A549 (cell line): ENCODE data around the gene ZBTB20. TPM values are rescaled to one million over a fixed set of nuclear protein-coding genes. Genes with fewer than 3 reads are reported as not detected.

Source experiments
- ATAC-seq, 2 experiments: fragments of 200-7000 bp in 1 of 2; fragments of >200 bp in 1 of 2; cut with Nextera tagmentation in 1 of 2; cut with Tn5 transposase in 1 of 2; 3 replicates each; pipeline versions ENCODE4 v1.8.0 to v1.9.1; 2018 to 2020; ENCODE audit warnings: mild to moderate bottlenecking in 1 of 2, moderate library complexity in 1 of 2
- CTCF ChIA-PET: fragments of 300-600 bp; sonication (Branson Sonifier 250); formaldehyde crosslinking; extraction: SDS; loops from one replicate; lab custom pipeline; 2021; ENCODE audit warnings: antibody characterized with exemption, inconsistent platforms; lab: Yijun Ruan, JAX
- POLR2A ChIA-PET: fragments of 350-600 bp; formaldehyde crosslinking; extraction: SDS; loops from one replicate; lab custom pipeline; 2021; ENCODE audit warnings: antibody characterized with exemption, inconsistent platforms; lab: Yijun Ruan, JAX
- DNase-seq, 2 experiments: peaks; one replicate each; pipeline versions ENCODE4 v3.0.0 to v3.0.0-alpha.2; 2011 to 2016; ENCODE audit warnings: low read depth in 1 of 2, low spot score in 1 of 2
- FAIRE-seq: peaks from 2 replicates; lab custom pipeline; 2011; peaks lifted over from hg19 to GRCh38; lab: Jason Lieb, UNC
- H3K27ac ChIP-seq, 2 experiments: fragments of >200 bp; sonication (Bioruptor Twin); formaldehyde crosslinking; 3 replicates each; pipeline ENCODE4 v1.5.1; 2016 to 2017
- H3K4me1 ChIP-seq: fragments of >200 bp; sonication (Bioruptor Twin); formaldehyde crosslinking; 3 replicates; pipeline ENCODE4 v1.6.1; 2016
- H3K4me2 ChIP-seq: fragments of >200 bp; sonication (Bioruptor Twin); formaldehyde crosslinking; 3 replicates; pipeline ENCODE4 v1.6.1; 2016
- H3K4me3 ChIP-seq: fragments of >200 bp; sonication (Bioruptor Twin); formaldehyde crosslinking; 3 replicates; pipeline ENCODE4 v1.5.1; 2016
- H3K9me3 ChIP-seq: fragments of >200 bp; sonication (Bioruptor Twin); formaldehyde crosslinking; 3 replicates; pipeline ENCODE4 v1.6.1; 2016
- ATOH8 ChIP-seq: fragments of 250-450 bp; sonication (Bioruptor Pico); IDR thresholded peaks from 2 replicates; pipeline ENCODE4 v1.5.0; 2020; ENCODE audit warnings: low read depth, mild to moderate bottlenecking, moderate library complexity
- BHLHE40 ChIP-seq: IDR thresholded peaks from 2 replicates; pipeline ENCODE4 v1.6.1; 2012; ENCODE audit warnings: low read depth, low read length, inconsistent platforms
- CEBPB ChIP-seq, 2 experiments: fragments of >200 bp in 1 of 2; sonication (Bioruptor Twin) in 1 of 2; formaldehyde crosslinking in 1 of 2; IDR thresholded peaks; 2 replicates each; pipeline ENCODE4 v1.6.1; 2012 to 2016
- CHD2 ChIP-seq: fragments of 150-350 bp; IDR thresholded peaks from 2 replicates; pipeline ENCODE4 v1.6.1; 2014; ENCODE audit warnings: low read length; ENCODE audit not compliant: partially characterized antibody
- EP300 ChIP-seq, 2 experiments: fragments of >200 bp; sonication (Bioruptor Twin); formaldehyde crosslinking; IDR thresholded peaks; 2 replicates in 1 of 2; 3 replicates in 1 of 2; pipeline ENCODE4 v1.6.1; 2016 to 2017
- FOSB ChIP-seq: fragments of 250-450 bp; sonication (Bioruptor Pico); IDR thresholded peaks from 2 replicates; pipeline ENCODE4 v1.5.0; 2020; ENCODE audit warnings: mild to moderate bottlenecking, moderate library complexity
- FOSL2 ChIP-seq, 2 experiments: fragments of 450-650 bp in 1 of 2; fragments of >200 bp in 1 of 2; sonication (Bioruptor Twin) in 1 of 2; formaldehyde crosslinking; IDR thresholded peaks; 2 replicates each; pipeline versions ENCODE4 v1.5.0 to v1.6.1; 2016 to 2020; ENCODE audit warnings: mild to moderate bottlenecking in 1 of 2, moderate library complexity in 1 of 2
- HDAC2 ChIP-seq: fragments of 200-600 bp; sonication (generic); IDR thresholded peaks from 2 replicates; pipeline ENCODE4 v1.6.1; 2016
- HES2 ChIP-seq: fragments of >200 bp; sonication (Bioruptor Twin); formaldehyde crosslinking; IDR thresholded peaks from 2 replicates; pipeline ENCODE4 v1.6.1; 2016
- HMGXB4 ChIP-seq: fragments of 250-450 bp; sonication (Bioruptor Pico); IDR thresholded peaks from 2 replicates; pipeline ENCODE4 v1.5.0; 2021; ENCODE audit warnings: mild to moderate bottlenecking, moderate library complexity, borderline replicate concordance
- HOXA7 ChIP-seq: fragments of 250-450 bp; sonication (Bioruptor Pico); IDR thresholded peaks from 2 replicates; pipeline ENCODE4 v1.5.0; 2020; ENCODE audit warnings: mild to moderate bottlenecking, moderate library complexity
- JUN ChIP-seq, 2 experiments: fragments of >200 bp; sonication (Bioruptor Twin); formaldehyde crosslinking; IDR thresholded peaks; 2 replicates in 1 of 2; 3 replicates in 1 of 2; pipeline ENCODE4 v1.6.1; 2016 to 2017
- KDM1A ChIP-seq: fragments of 200-600 bp; sonication (generic); IDR thresholded peaks from 2 replicates; pipeline ENCODE4 v1.6.1; 2016; ENCODE audit warnings: low read depth, mild to moderate bottlenecking
- MAX ChIP-seq: IDR thresholded peaks from 2 replicates; pipeline ENCODE4 v1.6.1; 2012
- MYC ChIP-seq: IDR thresholded peaks from 2 replicates; pipeline ENCODE4 v1.6.1; 2012; ENCODE audit warnings: mild to moderate bottlenecking, inconsistent platforms, low read length, improper control_type of control experiment, borderline replicate concordance
- NFE2L2 ChIP-seq: fragments of 150-350 bp; conservative IDR thresholded peaks from 2 replicates; pipeline ENCODE4 v1.6.1; 2014; ENCODE audit warnings: low read length
- PBX3 ChIP-seq: IDR thresholded peaks from 2 replicates; pipeline ENCODE4 v1.6.1; 2012
- PHF8 ChIP-seq: fragments of 200-600 bp; sonication (generic); IDR thresholded peaks from 2 replicates; pipeline ENCODE4 v1.6.1; 2016; ENCODE audit warnings: low read depth, mild to moderate bottlenecking, antibody characterized with exemption, moderate library complexity, borderline replicate concordance
- POLR2A ChIP-seq: IDR thresholded peaks from 2 replicates; pipeline ENCODE4 v1.6.1; 2012; ENCODE audit warnings: mild to moderate bottlenecking, low read length
- POLR2AphosphoS2 ChIP-seq: conservative IDR thresholded peaks from 2 replicates; pipeline ENCODE4 v1.6.1; 2012; ENCODE audit warnings: low read length, improper control_type of control experiment, inconsistent platforms
- RAD21 ChIP-seq, 2 experiments: fragments of >200 bp in 1 of 2; sonication (Bioruptor Twin) in 1 of 2; formaldehyde crosslinking in 1 of 2; IDR thresholded peaks in 1 of 2; conservative IDR thresholded peaks in 1 of 2; 2 replicates in 1 of 2; 3 replicates in 1 of 2; pipeline ENCODE4 v1.6.1; 2012 to 2018; ENCODE audit warnings: inconsistent platforms in 1 of 2
- RCOR1 ChIP-seq: fragments of 150-350 bp; IDR thresholded peaks from 2 replicates; pipeline ENCODE4 v1.6.1; 2014; ENCODE audit warnings: antibody characterized with exemption, low read length, low read depth
- RFX5 ChIP-seq: fragments of 450-650 bp; IDR thresholded peaks from 2 replicates; pipeline ENCODE4 v1.7.1; 2014; ENCODE audit warnings: antibody characterized with exemption, mild to moderate bottlenecking, moderate library complexity
- SMC3 ChIP-seq: fragments of >200 bp; sonication (Bioruptor Twin); formaldehyde crosslinking; IDR thresholded peaks from 3 replicates; pipeline ENCODE4 v1.6.1; 2018; ENCODE audit warnings: inconsistent platforms
- TFCP2L1 ChIP-seq: fragments of 250-450 bp; sonication (Bioruptor Pico); IDR thresholded peaks from 2 replicates; pipeline ENCODE4 v1.5.0; 2021; ENCODE audit warnings: mild to moderate bottlenecking
- TP53 ChIP-seq: fragments of 250-450 bp; sonication (Bioruptor Pico); IDR thresholded peaks from 2 replicates; pipeline ENCODE4 v1.5.0; 2021; ENCODE audit warnings: mild to moderate bottlenecking, moderate library complexity
- ZC3H11A ChIP-seq: fragments of 450-650 bp; IDR thresholded peaks from 2 replicates; pipeline ENCODE4 v1.6.1; 2014; ENCODE audit warnings: antibody characterized with exemption, mild to moderate bottlenecking
- WGBS: methylation state at CpG from one replicate; pipeline ENCODE4 v1.1.6; 2017; ENCODE audit errors: missing lambda C conversion rate; 5-methylcytosine and 5-hydroxymethylcytosine counted together
- polyA plus RNA-seq, 4 experiments: library from polyadenylated mRNA; depleted of rRNA in 3 of 4; stranded (reverse); fragments of >200 nt; fragmentation: RNase III in 1 of 4; extraction: RNeasy Plus Mini Kit Qiagen cat#74134 plus additional on column Dnase treatment in 1 of 4; gene quantifications; 2 replicates in 3 of 4; 3 replicates in 1 of 4; pipeline ENCODE4 v1.2.3, GENCODE V29; 2011 to 2017
- TF ChIP-seq, protein P1 (sequence below): fragments of >200 bp; sonication (Bioruptor Twin); formaldehyde crosslinking; IDR thresholded peaks from 3 replicates; pipeline ENCODE4 v1.6.1; 2016

Gene ZBTB20
- polyA plus RNA-seq, 2 of the 4 experiments (the other 2 are of a cell fraction): 0.85 to 5.0 TPM

- no peak for FAIRE-seq
- Histone ChIP-seq H3K4me3 (peak overlapping the region; percentile 78), H3K4me2 (peak overlapping the region; percentile 88), H3K27ac (peak overlapping the region; percentile 87 to 97), H3K4me1 (peaks cover 14% of the 10 kb centered on the region), H3K9me3 (no peaks in the 10 kb centered on the region)
- ChIA-PET POLR2A (interaction anchor here (2.1 kb wide), 1 partner anchor 15 kb away, joined by 10 read pairs; no protein-coding TSS in a partner anchor), CTCF (interaction anchor here (1.1 kb wide), 1 partner anchor 56 kb away, joined by 3 read pairs; no protein-coding TSS in a partner anchor)
- peak; percentile 19 to 22; a peak in 3 of 6 replicates for ATAC-seq
- TF ChIP-seq HOXA7 (CRISPR knock-in tag) (no peak), RFX5 (no peak), FOSB (no peak), MYC (no peak), HMGXB4 (CRISPR knock-in tag) (peak; percentile 68; the same call in 1 of the 2 replicates), ZC3H11A (no peak), TP53 (CRISPR knock-in tag) (no peak), PHF8 (peak; percentile 96), HDAC2 (no peak), SMC3 (no peak), RAD21 (conservative IDR thresholded peaks at IDR 0.05 in 1 of 2, IDR thresholded peaks at IDR 0.05 in 1 of 2) (0 out of 5 replicates have a peak, but pooled peaks of 1 of the 2 experiments have one; percentile 0), EP300 (IDR thresholded peaks at IDR 0.05) (no peak)
- TF ChIP-seq, protein P1, sequence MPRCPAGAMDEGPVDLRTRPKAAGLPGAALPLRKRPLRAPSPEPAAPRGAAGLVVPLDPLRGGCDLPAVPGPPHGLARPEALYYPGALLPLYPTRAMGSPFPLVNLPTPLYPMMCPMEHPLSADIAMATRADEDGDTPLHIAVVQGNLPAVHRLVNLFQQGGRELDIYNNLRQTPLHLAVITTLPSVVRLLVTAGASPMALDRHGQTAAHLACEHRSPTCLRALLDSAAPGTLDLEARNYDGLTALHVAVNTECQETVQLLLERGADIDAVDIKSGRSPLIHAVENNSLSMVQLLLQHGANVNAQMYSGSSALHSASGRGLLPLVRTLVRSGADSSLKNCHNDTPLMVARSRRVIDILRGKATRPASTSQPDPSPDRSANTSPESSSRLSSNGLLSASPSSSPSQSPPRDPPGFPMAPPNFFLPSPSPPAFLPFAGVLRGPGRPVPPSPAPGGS: 0 out of 3 replicates have a peak, but pooled peaks have one; percentile 3
- 2% methylated on average over 16 of the region's 20 CpGs for WGBS
- DNase-seq: peak in 1 of 2 experiments; percentile 6
Measured at GRCh38 chr3:115148142-115148790, 1.2 kb upstream of the ZBTB20 start.

DNA sequence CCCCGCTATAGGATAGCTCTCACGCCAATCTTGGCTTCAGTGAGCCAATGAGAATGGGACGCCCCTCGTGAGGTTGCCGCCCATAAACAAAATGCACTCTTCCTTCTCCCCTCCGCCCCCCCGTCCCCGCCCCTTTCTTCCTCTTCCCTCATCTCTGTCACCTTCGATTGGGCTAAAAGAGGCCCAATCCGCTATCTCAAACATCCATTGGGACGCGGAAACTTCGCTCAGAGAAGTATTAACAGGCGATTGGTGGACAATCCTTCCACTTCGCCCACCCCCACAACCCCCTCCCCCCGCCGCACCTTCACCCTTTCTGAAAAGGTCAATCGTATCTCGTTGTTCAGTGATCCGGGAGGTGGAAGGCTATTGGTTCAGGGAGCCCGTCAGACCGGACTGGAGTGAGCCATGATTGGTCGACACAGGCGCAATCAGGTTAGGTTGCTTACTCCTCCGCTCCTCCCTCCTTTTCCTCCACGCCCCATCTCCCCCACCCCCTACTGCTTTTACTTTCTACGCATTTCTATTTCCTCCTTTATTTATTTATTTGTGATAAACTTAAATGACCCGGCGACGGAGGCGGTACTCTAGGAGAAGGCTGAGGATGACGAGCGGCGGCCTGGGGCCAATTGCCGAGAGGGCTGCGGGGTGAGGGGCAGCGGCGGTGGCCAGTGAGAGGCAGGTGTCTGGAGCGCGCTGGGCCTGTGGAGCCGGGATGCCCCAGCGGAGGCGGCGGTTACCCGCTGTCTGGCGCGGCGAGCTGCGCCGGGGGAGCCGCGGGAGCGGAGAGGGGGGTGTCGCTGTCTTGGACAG lies 447 bp upstream of the ZBTB20 start:
- WGBS: under 1% methylated on average over 43 of the region's 54 CpGs
- H3K4me2 ChIP-seq: peak overlapping the region; percentile 88
- peak; percentile 23 for FAIRE-seq
- H3K27ac ChIP-seq: peak overlapping the region; percentile 87 to 97
- ATAC-seq: peak; percentile 83 to 92
- POLR2A ChIA-PET: interaction anchor here (0.6 to 2.2 kb wide), 12 partner anchors 13 to 657 kb away, joined by 3 to 13 read pairs (median 4); no protein-coding TSS in a partner anchor
- no peaks in the 10 kb centered on the region for H3K9me3 ChIP-seq
- peak overlapping the region; percentile 78 for H3K4me3 ChIP-seq
- H3K4me1 ChIP-seq: peaks cover 14% of the 10 kb centered on the region
- CTCF ChIA-PET: interaction anchor here (1.1 kb wide), 1 partner anchor 55 kb away, joined by 3 read pairs; no protein-coding TSS in a partner anchor
- peak; percentile 86 to 100 for DNase-seq
- TF ChIP-seq TFCP2L1 (CRISPR knock-in tag) (peak; percentile 84), POLR2AphosphoS2 (no peak), JUN (IDR thresholded peaks at IDR 0.05) (peak; percentile 40 to 58; a peak in 3 of 5 replicates), ATOH8 (CRISPR knock-in tag) (no peak), MAX (peak; percentile 65), POLR2A (peak; percentile 73), KDM1A (no peak), FOSB (no peak), SMC3 (no peak), PHF8 (no peak), CEBPB (IDR thresholded peaks at IDR 0.05) (no peak), HES2 (no peak), RAD21 (conservative IDR thresholded peaks at IDR 0.05 in 1 of 2, IDR thresholded peaks at IDR 0.05 in 1 of 2) (0 out of 5 replicates have a peak, but pooled peaks of 1 of the 2 experiments have one; percentile 15), PBX3 (peak; percentile 96), BHLHE40 (0 out of 2 replicates have a peak, but pooled peaks have one; percentile 12), FOSL2 (IDR thresholded peaks at IDR 0.05) (no peak), FOSL2 (CRISPR knock-in tag; IDR thresholded peaks at IDR 0.05) (no peak), RCOR1 (0 out of 2 replicates have a peak, but pooled peaks have one; percentile 21), CHD2 (peak; percentile 27), NFE2L2 (no peak)
